GM10266 (cell line): Measurements from ENCODE around the gene NARF.
"Not testable (repeated sequence)": the region's sequence is repeated elsewhere in the genome, so short reads cannot be mapped to it uniquely, and the experiment has no call there.

ENCODE experiments used
- DNase-seq: peaks from one replicate; pipeline ENCODE4 v3.0.0; 2012; ENCODE audit errors: extremely low spot score
- CTCF ChIP-seq: IDR thresholded peaks from 2 replicates; pipeline ENCODE4 v1.5.1; 2012; ENCODE audit warnings: mild to moderate bottlenecking, low read depth; ENCODE audit not compliant: control insufficient read depth, insufficient read depth; ENCODE audit errors: missing control alignments

Gene NARF

GRCh38 chr17:82502207-82502606 lies 43.7 kb downstream of the NARF start:
- no peak for DNase-seq
- TF ChIP-seq CTCF, result no peak

GRCh38 chr17:82503094-82503727 lies 44.7 kb downstream of the NARF start:
- no peak for TF ChIP-seq CTCF
- DNase-seq, result no peak

GRCh38 chr17:82503728-82504308 lies 45.3 kb downstream of the NARF start:
- TF ChIP-seq CTCF, result no peak
- no peak for DNase-seq

- DNase-seq, result no peak
- no peak for TF ChIP-seq CTCF
These were observed 46.8 kb downstream of the NARF start for GRCh38 chr17:82505296-82505695.

GRCh38 chr17:82506402-82506801 lies 47.9 kb downstream of the NARF start:
- peak; percentile 61 for DNase-seq

GRCh38 chr17:82507631-82508175 lies 49.2 kb downstream of the NARF start:
- no peak for DNase-seq
- no peak for TF ChIP-seq CTCF

- DNase-seq, result not testable (repeated sequence)
These were observed 53.1 kb downstream of the NARF start for GRCh38 chr17:82511642-82512041.

GRCh38 chr17:82513864-82514263 lies 55.3 kb downstream of the NARF start:
- DNase-seq, result not testable (repeated sequence)
